Prostate gland (tissue), 2 donors: ENCODE measurements around the gene MIB2.

ENCODE experiments used
- CTCF ChIP-seq, 4 experiments: fragments of 200-600 bp in 2 of 4; fragments of 450-650 bp in 2 of 4; sonication (generic) in 2 of 4; IDR thresholded peaks; 1 replicate in 3 of 4; 2 replicates in 1 of 4; pipeline ENCODE4 v1.5.1; 2016 to 2019; ENCODE audit warnings: antibody characterized with exemption in 4 of 4, mild to moderate bottlenecking in 2 of 4, moderate library complexity in 2 of 4
- POLR2A ChIP-seq: fragments of 450-650 bp; IDR thresholded peaks from one replicate; pipeline ENCODE4 v1.6.1; 2016; ENCODE audit warnings: antibody characterized with exemption, mild to moderate bottlenecking
- POLR2AphosphoS5 ChIP-seq: sonication (generic); formaldehyde crosslinking; IDR thresholded peaks from one replicate; pipeline ENCODE4 v1.6.1; 2017; ENCODE audit warnings: antibody characterized with exemption

GRCh38 chr1:1614204-1614953 lies 921 bp upstream of the MIB2 start:
- TF ChIP-seq CTCF (IDR thresholded peaks at IDR 0.05) (no peak), POLR2A (no peak), POLR2AphosphoS5 (no peak)
